HCT116 (cell line): ENCODE measurements around the gene LRFN3.

ENCODE experiments used
- CTCF ChIP-seq, 3 experiments: fragments of 200-600 bp in 1 of 3; sonication (generic) in 1 of 3; IDR thresholded peaks in 2 of 3; conservative IDR thresholded peaks in 1 of 3; 2 replicates each; pipeline ENCODE4 v1.5.1; 2012 to 2017; ENCODE audit warnings: low read depth in 2 of 3, low read length in 2 of 3, antibody characterized with exemption in 1 of 3, borderline replicate concordance in 1 of 3, control low read depth in 1 of 3, mild to moderate bottlenecking in 1 of 3, mixed read lengths in 1 of 3, mixed run types in 1 of 3, moderate library complexity in 1 of 3; ENCODE audit not compliant: insufficient read depth in 1 of 3
- ELF1 ChIP-seq: IDR thresholded peaks from 2 replicates; pipeline ENCODE4 v1.6.1; 2012; ENCODE audit warnings: low read depth, borderline replicate concordance
- FOSL1 ChIP-seq: IDR thresholded peaks from 2 replicates; pipeline ENCODE4 v1.6.1; 2012; ENCODE audit warnings: low read depth
- POLR2A ChIP-seq: IDR thresholded peaks from 2 replicates; pipeline ENCODE4 v1.7.0; 2011; ENCODE audit warnings: borderline replicate concordance; ENCODE audit not compliant: insufficient read depth, insufficient read length; ENCODE audit errors: extremely low read depth
- POLR2AphosphoS5 ChIP-seq: IDR thresholded peaks from 2 replicates; pipeline ENCODE4 v1.6.1; 2011; ENCODE audit warnings: mild to moderate bottlenecking, low read depth, low read length, moderate library complexity
- RAD21 ChIP-seq: IDR thresholded peaks from 2 replicates; pipeline ENCODE4 v1.6.1; 2012; ENCODE audit warnings: low read depth, mild to moderate bottlenecking
- TCF7L2 ChIP-seq: IDR thresholded peaks from 2 replicates; pipeline ENCODE4 v1.7.0; 2011; ENCODE audit warnings: borderline replicate concordance, inconsistent platforms; ENCODE audit not compliant: insufficient read depth, insufficient read length; ENCODE audit errors: extremely low read depth
- ZFX ChIP-seq: fragments of 450-650 bp; IDR thresholded peaks from 2 replicates; pipeline ENCODE4 v1.6.1; 2017
- ZNF274 ChIP-seq: fragments of 200-500 bp; sonication (Bioruptor generic); IDR thresholded peaks from 2 replicates; pipeline ENCODE4 v1.6.1; 2014; ENCODE audit warnings: mild to moderate bottlenecking, low read depth, low read length, inconsistent platforms

- TF ChIP-seq FOSL1: no peak
- no peak for TF ChIP-seq ZNF274
- no peak for TF ChIP-seq POLR2AphosphoS5
- TF ChIP-seq TCF7L2: no peak
- no peak for TF ChIP-seq RAD21
- TF ChIP-seq ZFX: no peak
- TF ChIP-seq ELF1: no peak
- TF ChIP-seq POLR2A: no peak
- TF ChIP-seq CTCF (IDR thresholded peaks at IDR 0.05 in 2 of 3, conservative IDR thresholded peaks at IDR 0.05 in 1 of 3; ENCODE audit: borderline replicate concordance in 1 of 3, insufficient read depth in 1 of 3, low read depth in 2 of 3, low read length in 2 of 3): no peak
Observed at GRCh38 chr19:35919306-35919705, 16.9 kb upstream of the LRFN3 start.
